PC-3 (cell line): ENCODE data around the gene ZCCHC3. TPM values are rescaled to one million over a fixed set of nuclear protein-coding genes. Genes with fewer than 3 reads are reported as not detected.
A peak's percentile ranks its signal among the peaks of the same experiment; 100 is the strongest.

Experiments used
- ATAC-seq: fragments of 200-7000 bp; cut with Tn5 transposase; 2 replicates; pipeline ENCODE4 v1.9.1; 2020; ENCODE audit warnings: mild to moderate bottlenecking, moderate library complexity
- Bru-seq: library from RNA; stranded (reverse); fragments of 400-500 nt; gene quantifications from one replicate; lab custom pipeline; 2021; lab: Mats Ljungman, UMichigan
- BruChase-seq, 2 experiments: library from RNA; stranded (reverse); fragments of 400-500 nt; gene quantifications; one replicate each; lab custom pipeline; 2021; lab: Mats Ljungman, UMichigan
- BruUV-seq: library from RNA; stranded (reverse); fragments of 400-500 nt; replicated peaks from 2 replicates; lab custom pipeline; 2021; lab: Mats Ljungman, UMichigan
- CTCF ChIA-PET: fragments of 300-600 bp; sonication (Branson Sonifier 250); formaldehyde crosslinking; loops from one replicate; lab custom pipeline; 2022; ENCODE audit warnings: antibody characterized with exemption; lab: Charles Lee
- POLR2A ChIA-PET: fragments of 300-600 bp; sonication (Branson Sonifier 250); formaldehyde crosslinking; loops from one replicate; lab custom pipeline; 2022; ENCODE audit warnings: antibody characterized with exemption; ENCODE audit not compliant: unreplicated experiment; lab: Charles Lee
- DNase-seq: peaks from one replicate; pipeline ENCODE4 v3.0.0-alpha.2; 2015
- H2AFZ ChIP-seq: fragments of 300-600 bp; sonication (generic); 2 replicates; pipeline ENCODE4 v1.6.0; 2016; ENCODE audit warnings: antibody characterized with exemption, low read length
- H3F3A ChIP-seq: fragments of 300-600 bp; sonication (generic); one replicate; pipeline ENCODE4 v1.6.0; 2017; ENCODE audit warnings: antibody characterized with exemption, low read length, control low read depth, mild to moderate bottlenecking; ENCODE audit not compliant: unreplicated experiment
- H3K27ac ChIP-seq: fragments of 300-600 bp; sonication (generic); 2 replicates; pipeline ENCODE4 v1.5.1; 2016; ENCODE audit warnings: mild to moderate bottlenecking, low read length
- H3K27me3 ChIP-seq: fragments of 300-600 bp; sonication (generic); 2 replicates; pipeline ENCODE4 v1.6.1; 2016; ENCODE audit warnings: low read length, mixed read lengths
- H3K36me3 ChIP-seq: fragments of 300-600 bp; sonication (generic); 2 replicates; pipeline ENCODE4 v1.6.1; 2016; ENCODE audit warnings: low read depth, mixed run types, low read length, mixed read lengths
- H3K4me1 ChIP-seq: fragments of 300-600 bp; sonication (generic); 2 replicates; pipeline ENCODE4 v1.5.1; 2016; ENCODE audit warnings: low read length; ENCODE audit not compliant: insufficient read depth
- H3K4me2 ChIP-seq: fragments of 300-600 bp; sonication (generic); 2 replicates; pipeline ENCODE4 v1.6.0; 2016; ENCODE audit warnings: low read length
- H3K4me3 ChIP-seq: fragments of 300-600 bp; sonication (generic); 2 replicates; pipeline ENCODE4 v1.5.1; 2016; ENCODE audit warnings: mild to moderate bottlenecking, low read length, mixed read lengths
- H3K79me2 ChIP-seq: fragments of 300-600 bp; sonication (generic); 2 replicates; pipeline ENCODE4 v1.6.1; 2017; ENCODE audit warnings: low read length, mixed read lengths
- H3K9ac ChIP-seq: fragments of 300-600 bp; sonication (generic); 2 replicates; pipeline ENCODE4 v1.6.0; 2016; ENCODE audit warnings: mild to moderate bottlenecking, low read length
- H3K9me2 ChIP-seq: fragments of 300-600 bp; sonication (generic); replicated peaks from 2 replicates; pipeline ENCODE4 v1.6.1; 2016; ENCODE audit warnings: mixed run types, low read length, mixed read lengths
- H3K9me3 ChIP-seq: fragments of 300-600 bp; sonication (generic); 2 replicates; pipeline ENCODE4 v1.6.1; 2016; ENCODE audit warnings: low read length, mixed read lengths
- H4K20me1 ChIP-seq: fragments of 300-600 bp; sonication (generic); 2 replicates; pipeline ENCODE4 v1.6.1; 2016; ENCODE audit warnings: low read length, mixed read lengths
- CTCF ChIP-seq: fragments of 300-600 bp; sonication (generic); conservative IDR thresholded peaks from 2 replicates; pipeline ENCODE4 v1.5.1; 2017; ENCODE audit warnings: antibody characterized with exemption, low read depth, mild to moderate bottlenecking, low read length
- EZH2 ChIP-seq: fragments of 300-600 bp; sonication (generic); IDR thresholded peaks from one replicate; pipeline ENCODE4 v1.6.1; 2017; ENCODE audit warnings: antibody characterized with exemption, mild to moderate bottlenecking, low read length; ENCODE audit not compliant: unreplicated experiment
- EZH2phosphoT487 ChIP-seq: fragments of 300-600 bp; sonication (generic); IDR thresholded peaks from 2 replicates; pipeline ENCODE4 v1.6.1; 2018; ENCODE audit warnings: mild to moderate bottlenecking, antibody characterized with exemption, low read length, borderline replicate concordance
- intact Hi-C: fragments of 100-400 bp; cut with micrococcal nuclease; formaldehyde crosslinking; loops from 2 replicates; pipeline ENCODE4 v1.9.0; 2023
- long read RNA-seq: library from polyadenylated mRNA; unstranded; transcript quantifications from one replicate; pipeline ENCODE4 v2.0.0, GENCODE V29; 2021; ENCODE audit not compliant: unreplicated experiment
- total RNA-seq: library from RNA; depleted of rRNA; stranded (reverse); fragments of >200 nt; gene quantifications from 2 replicates; pipeline ENCODE4 v1.2.3, GENCODE V29; 2014; rRNA removed

ZCCHC3 gene
- total RNA-seq (18.5 and 21.5 TPM in 2 replicates), Bru-seq, nascent RNA (percentile 95 among the genes with signal in this experiment), BruChase-seq, experiment 1, labeled RNA remaining after a 6-hour chase (percentile 83 among the genes with signal in this experiment), BruChase-seq, experiment 2, labeled RNA remaining after a 2-hour chase (percentile 98 among the genes with signal in this experiment)
- long read RNA-seq, transcript ZCCHC3-201 (1 exons, 3,354 nt): major isoform, 144 of 144 reads
- long read RNA-seq, partial matches to known transcripts: 0 of 144 reads
- long read RNA-seq, other reads (novel, unspliced or antisense): 0 of 144 reads

GRCh38 chr20:297098-297924, at the start of gene ZCCHC3:
Gene ZCCHC3 (plus strand): TSS chr20:297570. CDS start chr20:297587, 17 bp downstream.
- Histone ChIP-seq H3K36me3 (no peaks in the 10 kb centered on the region), H3K79me2 (peaks cover 49% of the 10 kb centered on the region), H3K4me1 (peaks cover 29% of the 10 kb centered on the region), H3K27ac (peak within 1 kb of the TSS; percentile 75), H3K9ac (peak within 1 kb of the TSS; percentile 96), H2AFZ (peak within 1 kb of the TSS; percentile 78), H3K9me2 (no peaks in the 10 kb centered on the region), H4K20me1 (peaks cover 32% of the 10 kb centered on the region), H3K9me3 (no peaks in the 10 kb centered on the region), H3K4me2 (peak within 1 kb of the TSS; percentile 93), H3K4me3 (peak within 1 kb of the TSS; percentile 80), H3F3A (no peaks in the 10 kb centered on the region), H3K27me3 (no peaks in the 10 kb centered on the region)
- TF ChIP-seq CTCF: 0 out of 2 replicates have a peak, but pooled peaks have one; percentile 29
- no peak for TF ChIP-seq EZH2
- TF ChIP-seq EZH2phosphoT487: peak; percentile 98
- ChIA-PET CTCF (no interaction called here), POLR2A (interaction anchor here (0.6 kb wide), 1 partner anchor 141 kb away, joined by 3 read pairs; no protein-coding TSS in a partner anchor)
- intact Hi-C loops: loop anchor here (1.0 kb wide), 1 partner anchor 27 kb away; no protein-coding TSS in a partner anchor
- BruUV-seq: TSS peak; percentile 60
- DNase-seq: peak; percentile 96
- peak; percentile 85 for ATAC-seq

- intact Hi-C loops: no loop called here
- Histone ChIP-seq H3K27ac (no peak overlapping the region), H3K4me3 (no peak overlapping the region), H3K4me1 (no peaks in the 10 kb centered on the region), H3K9ac (no peak overlapping the region), H3K9me3 (no peaks in the 10 kb centered on the region), H3K9me2 (no peaks in the 10 kb centered on the region), H3K27me3 (peaks cover 33% of the 10 kb centered on the region), H3K36me3 (no peaks in the 10 kb centered on the region), H3K4me2 (no peak overlapping the region), H4K20me1 (no peaks in the 10 kb centered on the region), H2AFZ (no peak overlapping the region), H3K79me2 (no peaks in the 10 kb centered on the region), H3F3A (no peaks in the 10 kb centered on the region)
- POLR2A ChIA-PET: no interaction called here
- DNase-seq: no peak
- TF ChIP-seq EZH2phosphoT487 (no peak), EZH2 (no peak), CTCF (no peak)
- no peak for ATAC-seq
- BruUV-seq: no TSS peak
- CTCF ChIA-PET: no interaction called here
Measured at GRCh38 chr20:251354-251753, 46.0 kb upstream of the ZCCHC3 start.
